CD4-positive, alpha-beta T cell treated with Interleukin-4 for 1 hour (primary cell): ENCODE data around the gene TCF15.
"Not testable (repeated sequence)": the region's sequence is repeated elsewhere in the genome, so short reads cannot be mapped to it uniquely, and the experiment has no call there.

Experiments
- DNase-seq, 2 donors: peaks; one replicate each; pipeline ENCODE4 v3.0.0-alpha.2; 2020 to 2022

Gene TCF15

GRCh38 chr20:609371-609964 is 641 bp downstream of the TCF15 start:
- DNase-seq = no peak

GRCh38 chr20:608970-609369 is 1.1 kb downstream of the TCF15 start:
- no peak for DNase-seq

- no peak for DNase-seq
Observed at GRCh38 chr20:607476-607875, 2.6 kb downstream of the TCF15 start.

GRCh38 chr20:605237-605636 is 4.9 kb downstream of the TCF15 start:
- no peak for DNase-seq

GRCh38 chr20:603116-603640 is 6.9 kb downstream of the TCF15 start:
- no peak for DNase-seq

- DNase-seq = no peak
Observed at GRCh38 chr20:602111-602970, 7.8 kb downstream of the TCF15 start.

- DNase-seq = no peak
Observed at GRCh38 chr20:600736-601135, 9.4 kb downstream of the TCF15 start.

GRCh38 chr20:600141-600540 is 10.0 kb downstream of the TCF15 start:
- no peak for DNase-seq

GRCh38 chr20:598133-598850 is 11.8 kb downstream of the TCF15 start:
- DNase-seq = no peak

- no peak for DNase-seq
Observed at GRCh38 chr20:597560-597959, 12.5 kb downstream of the TCF15 start.

- DNase-seq = no peak
Observed at GRCh38 chr20:595330-596308, 14.5 kb downstream of the TCF15 start.

- DNase-seq = no peak
Observed at GRCh38 chr20:592506-592905, 17.6 kb downstream of the TCF15 start.

GRCh38 chr20:591941-592340 is 18.2 kb downstream of the TCF15 start:
- DNase-seq = no peak

GRCh38 chr20:588932-589672 is 21.0 kb downstream of the TCF15 start:
- DNase-seq = no peak

GRCh38 chr20:588476-588875 is 21.6 kb downstream of the TCF15 start:
- DNase-seq = no peak

GRCh38 chr20:584971-585301 is 25.2 kb downstream of the TCF15 start:
- DNase-seq = no peak

GRCh38 chr20:584161-584970 is 25.7 kb downstream of the TCF15 start:
- no peak for DNase-seq

- DNase-seq = no peak
Observed at GRCh38 chr20:582204-582603, 27.9 kb downstream of the TCF15 start.

GRCh38 chr20:578940-579690 is 31.0 kb downstream of the TCF15 start:
- not testable (repeated sequence) for DNase-seq

GRCh38 chr20:577167-577791 is 32.8 kb downstream of the TCF15 start:
- no peak for DNase-seq
